ENCODE measurements around the gene RALY. TPM values are rescaled to one million over a fixed set of nuclear protein-coding genes. Genes with fewer than 3 reads are reported as not detected.

The RALY gene
- total RNA-seq, 2 donors from 2014 or later = 104 to 166 TPM

GRCh38 chr20:33979094-33979493 is 14.6 kb upstream of the RALY start:
- H3K4me3 ChIP-seq = no peak overlapping the region
- TF ChIP-seq, protein P1, sequence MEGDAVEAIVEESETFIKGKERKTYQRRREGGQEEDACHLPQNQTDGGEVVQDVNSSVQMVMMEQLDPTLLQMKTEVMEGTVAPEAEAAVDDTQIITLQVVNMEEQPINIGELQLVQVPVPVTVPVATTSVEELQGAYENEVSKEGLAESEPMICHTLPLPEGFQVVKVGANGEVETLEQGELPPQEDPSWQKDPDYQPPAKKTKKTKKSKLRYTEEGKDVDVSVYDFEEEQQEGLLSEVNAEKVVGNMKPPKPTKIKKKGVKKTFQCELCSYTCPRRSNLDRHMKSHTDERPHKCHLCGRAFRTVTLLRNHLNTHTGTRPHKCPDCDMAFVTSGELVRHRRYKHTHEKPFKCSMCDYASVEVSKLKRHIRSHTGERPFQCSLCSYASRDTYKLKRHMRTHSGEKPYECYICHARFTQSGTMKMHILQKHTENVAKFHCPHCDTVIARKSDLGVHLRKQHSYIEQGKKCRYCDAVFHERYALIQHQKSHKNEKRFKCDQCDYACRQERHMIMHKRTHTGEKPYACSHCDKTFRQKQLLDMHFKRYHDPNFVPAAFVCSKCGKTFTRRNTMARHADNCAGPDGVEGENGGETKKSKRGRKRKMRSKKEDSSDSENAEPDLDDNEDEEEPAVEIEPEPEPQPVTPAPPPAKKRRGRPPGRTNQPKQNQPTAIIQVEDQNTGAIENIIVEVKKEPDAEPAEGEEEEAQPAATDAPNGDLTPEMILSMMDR (IDR thresholded peaks at IDR 0.05) = no peak
- H3K27ac ChIP-seq = no peak overlapping the region
- DNase-seq (ENCODE audit: low spot score) (no peak), ATAC-seq (ENCODE audit: insufficient number of reproducible peaks, low FRiP score, low read depth) (no peak)
- H3K36me3 ChIP-seq = no peaks in the 10 kb centered on the region
- H3K27me3 ChIP-seq (replicated peaks; ENCODE audit: insufficient read depth) = no peaks in the 10 kb centered on the region
- H3K4me1 ChIP-seq (ENCODE audit: control insufficient read depth in 1 of 2, low read depth in 2 of 2) = no peaks in the 10 kb centered on the region
- H3K9me3 ChIP-seq = no peaks in the 10 kb centered on the region

GRCh38 chr20:33981347-33981746 is 12.4 kb upstream of the RALY start:
- ATAC-seq (ENCODE audit: insufficient number of reproducible peaks, low FRiP score, low read depth) = no peak
- TF ChIP-seq, protein P1 (IDR thresholded peaks at IDR 0.05) = no peak
- DNase-seq (ENCODE audit: low spot score) = no peak
- no peak overlapping the region for H3K27ac ChIP-seq
- H3K9me3 ChIP-seq = no peaks in the 10 kb centered on the region
- H3K4me1 ChIP-seq (ENCODE audit: control insufficient read depth in 1 of 2, low read depth in 2 of 2) = no peaks in the 10 kb centered on the region
- H3K27me3 ChIP-seq (replicated peaks; ENCODE audit: insufficient read depth) = no peaks in the 10 kb centered on the region
- no peak overlapping the region for H3K4me3 ChIP-seq
- no peaks in the 10 kb centered on the region for H3K36me3 ChIP-seq

- TF ChIP-seq, protein P1 (IDR thresholded peaks at IDR 0.05) = no peak
- DNase-seq (ENCODE audit: low spot score) (no peak), ATAC-seq (ENCODE audit: insufficient number of reproducible peaks, low FRiP score, low read depth) (no peak)
- Histone ChIP-seq H3K36me3 (no peaks in the 10 kb centered on the region), H3K27ac (no peak overlapping the region), H3K4me3 (no peak overlapping the region), H3K4me1 (ENCODE audit: control insufficient read depth in 1 of 2, low read depth in 2 of 2) (no peaks in the 10 kb centered on the region), H3K9me3 (no peaks in the 10 kb centered on the region), H3K27me3 (replicated peaks; ENCODE audit: insufficient read depth) (no peaks in the 10 kb centered on the region)
Observed at GRCh38 chr20:33981964-33982363, 11.7 kb upstream of the RALY start.

GRCh38 chr20:33983371-33983770 is 10.3 kb upstream of the RALY start:
- H3K27ac ChIP-seq = no peak overlapping the region
- ATAC-seq (ENCODE audit: insufficient number of reproducible peaks, low FRiP score, low read depth) (no peak), DNase-seq (ENCODE audit: low spot score) (no peak)
- H3K27me3 ChIP-seq (replicated peaks; ENCODE audit: insufficient read depth) = no peaks in the 10 kb centered on the region
- H3K4me1 ChIP-seq (ENCODE audit: control insufficient read depth in 1 of 2, low read depth in 2 of 2) = no peaks in the 10 kb centered on the region
- TF ChIP-seq, protein P1 (IDR thresholded peaks at IDR 0.05) = no peak
- H3K4me3 ChIP-seq = no peak overlapping the region
- H3K9me3 ChIP-seq = no peaks in the 10 kb centered on the region
- no peaks in the 10 kb centered on the region for H3K36me3 ChIP-seq

GRCh38 chr20:33984182-33984719 is 9.5 kb upstream of the RALY start:
- no peaks in the 10 kb centered on the region for H3K27me3 ChIP-seq (replicated peaks; ENCODE audit: insufficient read depth)
- TF ChIP-seq, protein P1 (IDR thresholded peaks at IDR 0.05) = no peak
- no peak overlapping the region for H3K4me3 ChIP-seq
- H3K4me1 ChIP-seq (ENCODE audit: control insufficient read depth in 1 of 2, low read depth in 2 of 2) = no peaks in the 10 kb centered on the region
- no peaks in the 10 kb centered on the region for H3K36me3 ChIP-seq
- ATAC-seq (ENCODE audit: insufficient number of reproducible peaks, low FRiP score, low read depth) (no peak), DNase-seq (ENCODE audit: low spot score) (no peak)
- H3K27ac ChIP-seq = no peak overlapping the region
- no peaks in the 10 kb centered on the region for H3K9me3 ChIP-seq
